ENCODE measurements around the gene MRGPRG.

Gene MRGPRG

DNA sequence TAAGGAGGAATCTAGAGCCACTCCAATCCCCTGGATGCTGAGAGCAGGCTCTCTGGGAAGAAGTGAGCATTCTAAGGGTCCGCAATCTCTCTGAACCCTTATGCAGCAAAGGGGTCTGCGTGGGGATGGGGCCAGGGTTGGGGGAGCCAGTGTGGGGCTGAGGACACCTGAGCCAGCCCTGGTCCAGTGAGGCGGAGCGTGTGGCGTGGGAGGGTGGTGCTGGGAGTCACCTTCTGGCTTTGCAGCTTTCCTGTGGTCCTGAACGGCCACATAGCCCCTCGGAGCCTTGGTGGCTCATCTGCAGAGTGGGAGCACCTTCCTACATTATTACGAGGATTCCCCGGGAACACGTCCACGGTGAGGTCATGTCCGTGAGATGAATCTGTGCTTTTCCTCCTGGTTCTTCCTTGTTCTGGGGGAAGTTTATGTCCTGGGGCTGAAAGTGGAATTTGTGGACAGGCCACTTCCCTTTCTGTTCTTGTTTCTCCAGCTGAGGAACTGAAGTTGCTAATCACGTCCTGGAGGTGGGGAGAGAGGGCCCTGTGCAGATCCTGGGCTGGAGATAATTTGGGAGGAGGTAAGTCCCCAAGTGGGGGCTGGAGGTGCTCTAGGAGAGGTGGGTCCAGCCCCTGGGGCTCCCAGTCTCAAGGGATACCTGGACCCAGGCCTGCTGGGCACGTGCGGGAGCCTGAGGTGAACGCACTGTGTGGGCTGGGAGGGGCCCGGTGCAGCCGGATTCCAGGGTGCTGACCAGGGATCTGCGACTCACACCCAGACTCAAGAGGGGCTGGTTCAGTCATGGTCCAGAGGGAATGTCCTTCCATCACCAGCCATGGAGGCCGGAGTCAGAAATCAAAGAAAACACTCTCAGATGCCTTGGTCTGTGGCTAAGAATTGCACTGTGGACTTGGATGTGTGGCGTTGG lies 7.5 kb upstream of the MRGPRG start:
- in situ Hi-C loops (cut with MboI; ENCODE audit: low sequenced_read_pairs): no loop called here

DNA sequence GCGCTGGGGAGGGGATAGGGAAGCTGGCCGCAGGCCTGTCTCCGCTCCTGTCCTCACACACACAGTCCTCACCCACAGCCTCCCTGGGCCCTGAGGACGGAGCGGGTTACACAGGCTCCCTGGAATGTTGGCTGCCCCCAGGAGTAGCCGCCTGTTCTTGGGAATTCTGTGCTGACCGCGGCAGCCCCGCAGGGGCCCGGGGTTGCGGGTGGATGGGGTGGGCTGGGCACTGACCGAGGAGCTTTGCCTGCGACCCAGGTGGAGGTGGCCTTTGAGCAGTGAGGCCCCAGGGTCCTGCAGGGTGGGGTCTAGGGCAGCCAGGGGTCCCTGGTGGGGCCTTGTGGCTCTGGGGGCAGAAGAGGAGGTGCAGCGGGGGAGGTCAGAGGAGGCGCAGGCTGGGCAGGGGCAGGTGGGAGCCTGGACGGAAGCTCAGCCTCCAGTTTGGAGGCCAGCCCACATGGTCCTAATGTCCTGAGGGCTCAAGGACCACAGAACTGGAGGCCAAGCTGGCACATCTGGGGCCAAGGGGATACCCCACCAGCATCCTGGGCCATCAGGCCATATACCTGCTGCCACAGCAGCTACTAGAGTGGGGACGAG lies 6.6 kb upstream of the MRGPRG start:
- in situ Hi-C loops (cut with MboI; ENCODE audit: low sequenced_read_pairs): no loop called here

DNA sequence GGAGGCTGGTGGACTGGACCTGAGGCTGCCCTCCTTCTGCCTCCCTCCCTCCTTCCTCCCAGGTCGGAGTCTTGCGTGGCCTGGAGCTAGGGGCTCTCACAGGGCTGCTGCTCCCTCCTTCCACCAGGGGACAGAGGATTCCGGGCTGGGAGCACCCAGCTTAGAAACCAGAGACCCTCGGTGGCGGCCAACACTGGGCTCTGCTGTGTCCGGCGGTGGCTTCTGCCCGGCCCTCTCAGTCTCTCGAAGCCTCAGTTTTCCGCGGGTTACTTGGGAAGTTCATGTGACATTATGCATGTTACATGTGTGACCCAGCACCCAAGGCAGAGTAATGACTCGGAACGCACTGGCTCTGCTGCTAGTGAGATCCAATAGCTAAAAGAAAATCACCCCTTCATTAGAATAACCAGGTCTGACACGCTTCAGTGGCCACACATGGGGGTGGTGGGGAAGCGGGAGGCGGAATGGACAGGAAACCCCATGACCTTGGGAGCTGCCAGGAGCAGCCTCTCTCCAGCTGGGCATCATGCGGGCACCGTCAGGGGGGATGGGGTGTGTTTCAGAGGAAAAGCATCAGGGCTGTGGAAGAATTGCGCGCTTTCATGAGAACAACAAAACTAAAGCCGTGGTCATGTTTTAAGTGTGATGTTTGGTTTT lies 5.9 kb upstream of the MRGPRG start:
- in situ Hi-C loops (cut with MboI; ENCODE audit: low sequenced_read_pairs): no loop called here

DNA sequence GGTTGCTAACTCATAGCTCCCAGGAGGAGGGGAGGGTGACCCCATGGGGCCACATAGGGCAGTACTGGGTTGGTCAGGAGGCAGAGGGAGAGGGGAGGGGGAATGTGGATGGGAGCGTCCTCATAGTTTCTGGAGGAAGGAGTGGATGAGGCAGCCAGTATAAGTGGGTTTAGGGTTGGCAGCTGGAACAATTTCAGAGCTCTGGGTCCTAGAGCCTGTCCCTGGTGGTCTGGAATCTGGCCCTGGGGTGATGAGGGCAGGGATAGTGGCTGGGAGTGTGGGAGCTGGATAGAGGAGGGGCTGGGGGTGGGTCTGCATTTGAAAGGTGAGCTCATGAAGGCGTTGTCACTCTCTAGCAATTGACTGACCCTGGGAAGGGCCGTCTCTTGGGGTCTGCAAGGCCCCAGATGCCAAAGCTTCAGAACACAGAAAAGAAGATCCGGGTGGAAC lies 5.3 kb upstream of the MRGPRG start:
- in situ Hi-C loops (cut with MboI; ENCODE audit: low sequenced_read_pairs): no loop called here

DNA sequence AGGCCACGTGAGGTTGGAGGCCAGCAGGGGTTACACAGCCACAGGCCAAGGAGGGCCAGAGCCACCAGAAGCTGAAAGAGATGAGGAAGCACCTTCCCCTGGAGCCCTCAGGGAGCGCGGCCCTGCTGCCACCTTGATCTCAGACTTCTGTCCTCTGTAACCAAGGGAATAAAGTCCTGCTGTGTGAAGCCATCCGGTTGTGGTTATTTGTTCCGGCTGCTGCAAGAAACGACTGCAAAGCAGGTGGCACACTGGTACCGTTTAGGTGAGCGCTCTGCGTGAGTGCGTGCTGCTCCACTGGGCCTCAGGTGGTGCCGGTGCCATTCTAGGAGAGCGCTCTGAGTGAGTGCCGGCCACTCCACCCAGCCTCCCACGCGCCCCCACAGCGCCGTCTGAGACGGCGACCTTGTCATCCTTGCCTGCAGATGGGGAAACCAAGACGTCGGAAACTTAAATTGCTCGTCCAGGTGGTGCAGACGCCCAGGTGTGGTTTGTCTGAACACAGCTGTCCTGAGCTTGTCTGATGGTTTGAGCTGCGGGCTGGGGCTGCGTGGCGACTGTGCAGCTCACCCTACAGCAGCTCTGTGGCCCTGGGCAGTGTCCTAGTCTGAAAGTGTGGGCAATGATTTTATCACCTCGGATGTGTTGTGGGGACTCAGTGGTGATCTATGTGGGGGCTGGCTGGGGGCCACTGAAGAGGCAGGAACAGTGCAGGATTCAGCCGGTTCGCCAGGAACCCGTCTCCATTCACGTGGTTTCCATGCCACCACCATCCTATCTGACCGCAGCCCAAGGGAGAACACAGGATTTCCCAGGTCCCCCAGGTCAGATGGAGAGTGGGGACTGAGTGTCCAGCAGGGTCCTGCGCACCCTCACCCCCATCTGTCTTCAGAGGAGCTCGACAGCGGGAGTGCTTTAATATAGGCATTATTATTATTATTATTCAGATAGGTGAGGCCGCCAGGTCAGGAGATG lies 4.6 kb upstream of the MRGPRG start:
- in situ Hi-C loops (cut with MboI; ENCODE audit: low sequenced_read_pairs): no loop called here

DNA sequence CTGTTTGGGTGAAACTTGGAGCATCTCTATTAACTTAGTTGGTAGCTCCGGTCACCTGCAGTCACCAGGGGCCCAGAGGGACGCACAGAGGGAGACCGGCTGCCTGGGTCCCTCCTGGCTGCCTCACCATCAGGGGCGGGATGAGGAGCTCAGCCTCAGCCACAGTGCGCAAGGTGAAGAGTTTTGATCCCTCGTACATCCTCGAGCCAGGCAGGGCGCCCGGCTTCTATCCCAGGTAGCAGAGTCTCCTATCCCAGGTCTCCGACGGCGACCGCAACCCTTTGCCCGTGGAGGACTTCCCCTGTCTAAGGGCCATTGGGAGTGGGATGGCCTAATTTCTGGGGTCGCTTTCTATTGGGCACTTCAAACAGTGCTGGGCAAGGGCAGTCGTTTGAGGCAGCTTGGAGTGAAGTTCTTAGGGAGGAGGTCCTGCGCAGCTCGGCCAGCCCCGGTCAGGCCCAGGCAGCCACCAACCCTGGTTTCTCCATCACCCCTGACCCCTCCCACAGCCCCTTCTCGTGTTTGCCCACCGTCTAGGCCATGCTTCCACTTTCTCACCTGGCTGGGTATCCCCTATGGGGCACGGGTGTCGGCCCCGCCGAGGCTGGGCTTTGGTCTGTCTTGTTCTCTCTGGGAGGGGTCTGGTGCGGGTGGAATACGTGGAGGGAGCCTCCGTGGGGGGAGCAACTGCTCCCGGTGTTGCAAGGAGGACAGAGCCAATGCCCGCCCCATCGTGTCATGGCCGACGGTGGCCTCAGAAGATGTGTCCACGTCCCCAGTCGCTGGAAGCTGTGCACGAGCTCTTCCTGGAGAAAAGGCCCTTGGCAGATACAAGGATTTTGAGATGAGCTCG lies 3.6 kb upstream of the MRGPRG start:
- in situ Hi-C loops (cut with MboI; ENCODE audit: low sequenced_read_pairs): no loop called here

DNA sequence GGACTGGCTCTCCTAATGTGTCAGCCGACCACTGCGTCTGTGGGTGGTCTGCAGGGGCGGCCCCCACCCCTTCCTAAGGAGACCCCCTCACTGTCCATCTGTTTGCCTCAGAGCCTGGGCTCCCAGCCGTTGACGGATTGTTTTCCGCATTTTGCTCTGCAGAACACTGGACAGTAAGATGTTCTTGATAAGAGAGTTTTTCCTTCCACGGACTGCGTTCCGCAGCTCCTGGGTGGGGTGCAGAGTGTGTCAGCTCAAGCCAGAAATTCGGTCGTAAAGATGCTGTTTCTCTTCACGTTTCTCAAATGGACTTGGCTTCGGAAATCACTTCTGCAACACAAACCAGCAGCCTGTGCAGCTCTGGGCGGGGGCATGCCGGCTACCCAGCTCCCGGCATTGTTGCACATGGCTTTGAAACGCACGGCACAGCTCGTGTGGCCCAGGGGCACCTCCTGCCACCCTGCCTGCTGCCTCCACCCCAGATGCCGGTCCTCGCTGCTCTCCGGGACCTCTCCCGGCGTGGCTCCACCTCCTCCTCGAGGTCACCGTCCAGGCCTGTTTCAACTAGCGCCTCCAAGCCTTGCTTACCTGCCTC lies 2.9 kb upstream of the MRGPRG start:
- in situ Hi-C loops (cut with MboI; ENCODE audit: low sequenced_read_pairs): no loop called here

DNA sequence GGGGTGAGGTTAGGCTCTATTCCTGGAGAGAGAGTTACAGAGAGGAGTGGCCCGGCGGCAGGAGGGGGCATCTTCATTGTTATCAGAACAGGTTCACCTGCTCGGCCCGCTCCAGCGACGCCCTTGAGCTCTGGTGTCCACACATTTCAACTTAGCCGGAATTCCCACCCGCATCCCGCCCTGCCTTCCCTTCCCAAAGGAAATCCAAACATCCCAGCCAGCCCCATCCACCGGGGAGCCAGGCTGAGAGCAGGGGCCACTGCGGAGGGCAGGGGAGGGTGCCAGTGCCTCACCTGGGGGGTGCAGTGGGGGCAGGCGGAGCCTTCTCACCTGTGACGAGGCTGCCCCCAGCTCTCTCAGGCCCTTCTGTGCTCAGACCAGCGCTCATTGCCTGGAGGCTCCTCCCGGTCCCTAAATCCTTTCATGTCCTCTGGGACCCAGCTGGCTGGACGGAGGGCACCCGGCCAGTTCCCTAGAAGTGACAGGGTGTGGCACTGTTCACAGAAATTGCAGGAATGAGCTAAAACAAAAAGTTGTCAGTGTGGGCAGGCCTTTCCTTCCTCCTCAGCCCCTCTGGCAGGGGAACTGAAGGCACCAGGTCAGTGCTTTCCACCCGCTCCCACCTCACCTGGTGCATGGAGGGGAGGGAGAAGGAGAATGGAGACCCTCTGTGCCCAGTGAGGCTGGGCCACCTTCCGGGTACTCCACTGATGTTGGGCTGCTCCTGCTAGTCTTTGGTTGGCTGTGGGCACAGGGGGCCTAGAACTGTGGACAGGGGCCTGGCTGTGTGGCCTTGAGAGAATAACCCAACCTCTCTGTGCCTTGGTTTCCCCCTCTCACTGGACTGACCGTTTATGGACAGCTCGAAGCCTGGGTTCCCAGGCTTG lies 2.2 kb upstream of the MRGPRG start:
- in situ Hi-C loops (cut with MboI; ENCODE audit: low sequenced_read_pairs): no loop called here

DNA sequence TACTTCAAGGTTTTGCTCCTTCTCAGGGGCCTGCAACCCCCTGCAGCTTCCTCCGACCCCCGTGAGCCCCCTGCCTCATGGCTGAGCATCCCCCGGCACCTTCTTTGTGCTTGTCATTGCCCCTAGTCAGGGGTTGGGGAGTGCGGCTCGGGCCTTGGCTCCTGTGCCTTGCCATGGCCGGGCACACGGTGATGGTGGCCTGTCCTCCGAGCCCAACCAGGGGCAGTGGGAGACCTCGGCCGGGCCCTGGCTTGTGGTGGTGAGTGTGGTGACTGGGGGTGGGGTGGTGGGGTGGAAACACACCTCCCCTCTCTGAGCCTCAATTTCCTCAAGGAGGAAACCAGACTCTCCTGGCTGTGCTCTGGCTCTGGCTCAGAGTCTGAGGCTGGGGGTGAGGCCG lies 1.5 kb upstream of the MRGPRG start:
- in situ Hi-C loops (cut with MboI; ENCODE audit: low sequenced_read_pairs): no loop called here

DNA sequence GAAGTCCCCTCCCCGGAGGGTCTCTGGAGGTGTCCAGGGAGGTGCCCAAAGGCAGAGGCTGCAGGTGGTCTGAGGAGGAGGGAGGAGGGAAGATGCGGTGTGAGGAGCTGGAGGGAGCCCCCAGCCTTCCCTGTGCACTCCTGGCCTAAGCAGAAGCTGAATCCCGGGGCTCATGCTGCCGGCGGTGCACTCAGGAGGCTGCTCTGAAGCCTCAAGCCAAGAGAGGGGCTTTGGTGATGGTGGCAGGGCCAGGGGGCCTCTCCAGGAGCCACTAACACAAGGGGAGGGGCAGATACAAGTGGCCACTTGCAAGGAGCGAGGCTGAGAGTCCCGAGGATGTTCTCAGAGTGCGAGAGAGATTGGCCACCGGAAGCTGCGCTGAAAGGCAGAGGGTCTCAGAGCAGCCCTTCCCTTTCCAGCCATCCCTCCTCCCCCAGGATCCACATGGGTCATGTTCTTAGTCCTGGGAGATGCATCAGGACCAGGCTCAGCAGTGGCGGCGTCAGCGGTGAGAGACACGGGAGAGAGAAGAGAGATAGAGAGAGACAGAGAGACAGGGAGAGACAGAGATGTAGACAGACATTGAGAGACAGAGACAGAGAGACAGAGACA lies 774 bp upstream of the MRGPRG start:
- in situ Hi-C loops (cut with MboI; ENCODE audit: low sequenced_read_pairs): no loop called here

DNA sequence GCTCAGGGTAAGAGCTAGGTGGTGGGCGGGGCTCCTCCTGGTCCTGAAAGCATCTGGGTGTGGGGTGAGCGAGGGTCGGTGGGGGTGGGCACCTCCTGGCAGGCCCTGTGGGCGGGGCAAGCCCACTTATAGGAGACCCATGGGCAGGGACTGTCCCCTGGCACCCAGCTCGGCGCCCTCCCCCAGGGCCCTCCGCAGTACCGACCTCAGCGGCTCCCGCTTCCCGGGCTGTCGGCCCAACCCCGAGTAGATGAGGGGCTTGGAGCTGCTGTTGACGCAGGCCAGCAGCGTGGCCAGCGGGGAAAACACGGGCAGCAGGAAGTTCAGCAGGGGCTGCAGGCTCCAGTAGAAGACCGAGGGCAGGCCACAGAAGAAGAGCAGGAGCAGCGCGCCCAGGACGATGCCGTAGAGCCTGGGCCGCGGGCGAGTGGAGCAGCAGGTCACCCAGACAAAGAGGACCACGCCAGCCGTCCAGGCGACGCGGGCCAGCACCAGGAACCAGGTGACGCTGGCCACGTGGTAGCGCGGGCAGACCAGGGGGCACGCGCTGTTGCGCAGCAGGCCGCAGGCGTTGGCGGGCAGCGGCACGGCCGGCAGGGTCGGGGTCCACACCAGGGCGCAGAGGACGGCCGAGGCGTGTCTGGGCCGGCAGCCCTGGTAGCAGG lies 663 bp downstream of the MRGPRG start:
- in situ Hi-C loops (cut with MboI; ENCODE audit: low sequenced_read_pairs): no loop called here

DNA sequence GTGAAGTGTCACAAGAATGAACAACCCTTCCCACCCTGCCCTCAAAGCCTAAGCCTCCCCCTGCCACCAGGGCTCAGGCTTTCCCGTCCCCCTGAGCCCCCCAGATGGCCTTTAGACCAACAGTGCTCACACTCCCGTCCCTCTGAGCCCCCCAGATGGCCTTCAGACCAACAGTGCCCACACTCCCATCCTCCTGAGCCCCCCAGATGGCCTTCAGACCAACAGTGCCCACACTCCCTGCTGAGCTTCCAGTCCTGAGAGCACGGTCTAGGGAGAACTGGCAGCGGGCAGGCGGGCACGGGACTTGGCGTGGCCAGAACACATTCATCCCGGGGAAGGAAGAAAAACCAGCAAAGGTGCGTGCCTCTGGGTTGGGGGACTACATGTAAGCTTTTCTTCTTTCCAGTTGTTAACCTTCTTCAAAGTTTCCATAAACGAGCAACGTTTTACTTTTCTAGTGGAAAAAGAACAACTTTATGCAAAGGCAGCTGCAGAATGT lies 2.5 kb downstream of the MRGPRG start:
- in situ Hi-C loops (cut with MboI; ENCODE audit: low sequenced_read_pairs): no loop called here

DNA sequence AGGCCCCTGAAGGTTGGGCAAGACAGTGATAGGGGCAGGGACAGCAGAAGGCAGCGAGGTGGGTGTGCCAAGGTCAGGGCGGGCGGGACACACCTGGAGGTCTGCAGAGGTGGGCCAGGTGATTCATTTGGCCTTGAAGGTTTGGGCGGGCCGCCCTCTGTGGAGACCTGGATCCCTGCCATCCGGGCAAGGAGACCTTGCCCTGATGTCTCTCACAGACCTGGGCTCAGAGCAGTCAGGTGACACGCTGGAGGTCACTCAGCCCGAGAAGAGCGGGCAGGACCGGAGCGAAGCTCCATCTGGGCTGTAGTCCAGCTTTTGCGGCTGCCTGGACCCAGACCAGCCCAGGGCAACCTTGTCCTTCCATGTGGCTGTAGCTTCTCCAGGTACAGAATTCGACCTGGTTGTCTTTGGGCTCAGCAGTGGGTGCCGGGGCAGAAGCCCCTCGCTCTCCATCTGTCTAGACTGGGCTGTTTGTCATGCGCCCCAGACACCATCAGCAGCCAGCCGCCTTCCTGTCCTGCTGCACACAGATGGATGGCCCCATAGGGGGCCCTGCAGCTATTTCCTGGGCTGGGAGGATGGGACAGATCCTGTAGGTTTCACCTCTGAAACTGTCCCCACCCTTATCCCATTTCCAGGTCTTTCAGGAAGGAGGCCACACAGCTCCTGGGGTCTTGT lies 3.1 kb downstream of the MRGPRG start:
- in situ Hi-C loops (cut with MboI; ENCODE audit: low sequenced_read_pairs): no loop called here

DNA sequence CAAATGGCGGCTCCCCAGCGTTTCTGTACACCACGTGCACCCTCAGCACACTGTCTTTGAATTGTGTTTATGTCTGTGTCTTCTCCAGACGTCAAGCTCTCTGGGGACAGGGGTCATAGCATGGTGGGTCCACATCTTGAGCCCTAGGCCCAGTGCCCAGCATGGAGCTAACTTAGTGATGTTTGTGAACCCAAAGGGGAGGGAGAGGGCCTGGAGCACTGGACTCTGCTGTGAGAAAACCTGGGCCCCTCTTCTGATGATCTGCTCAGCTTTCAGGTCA lies 4.3 kb downstream of the MRGPRG start:
- in situ Hi-C loops (cut with MboI; ENCODE audit: low sequenced_read_pairs): no loop called here

DNA sequence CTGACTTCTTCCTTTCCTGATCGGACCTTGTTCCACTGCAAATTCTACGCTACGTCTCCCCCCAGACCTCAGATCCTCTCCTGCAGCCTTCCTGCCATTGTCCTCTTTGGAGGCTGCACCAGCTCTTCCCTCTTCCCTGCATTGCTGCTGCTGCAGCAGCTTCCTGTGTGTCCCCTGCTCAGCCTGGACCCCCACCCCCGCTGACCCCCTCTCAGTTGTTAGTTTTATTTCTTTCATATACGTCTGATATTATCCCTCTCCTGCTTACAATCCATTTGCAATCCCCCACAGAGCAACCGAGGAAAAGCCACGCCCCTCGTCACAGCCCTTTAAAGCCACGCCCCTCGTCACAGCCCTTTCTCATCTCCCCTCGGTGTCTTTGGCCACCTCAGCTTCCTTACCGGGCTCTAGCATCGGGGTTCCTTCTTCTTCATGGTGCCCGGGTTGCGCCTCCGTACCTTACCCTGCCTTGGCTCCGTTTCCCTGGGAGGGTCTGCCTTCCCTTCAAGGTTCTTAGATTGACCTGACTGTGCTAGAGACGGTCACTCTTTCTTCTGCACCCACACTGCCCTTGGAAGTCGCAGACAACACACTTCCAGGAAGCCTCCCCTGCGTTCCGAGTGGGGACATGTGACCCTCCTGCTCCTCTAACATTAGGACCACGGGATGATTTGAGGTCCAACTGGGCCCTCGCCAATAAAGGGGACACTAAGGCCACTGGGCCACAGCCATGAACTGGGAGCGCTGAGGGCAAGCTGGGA lies 4.8 kb downstream of the MRGPRG start:
- in situ Hi-C loops (cut with MboI; ENCODE audit: low sequenced_read_pairs): no loop called here

DNA sequence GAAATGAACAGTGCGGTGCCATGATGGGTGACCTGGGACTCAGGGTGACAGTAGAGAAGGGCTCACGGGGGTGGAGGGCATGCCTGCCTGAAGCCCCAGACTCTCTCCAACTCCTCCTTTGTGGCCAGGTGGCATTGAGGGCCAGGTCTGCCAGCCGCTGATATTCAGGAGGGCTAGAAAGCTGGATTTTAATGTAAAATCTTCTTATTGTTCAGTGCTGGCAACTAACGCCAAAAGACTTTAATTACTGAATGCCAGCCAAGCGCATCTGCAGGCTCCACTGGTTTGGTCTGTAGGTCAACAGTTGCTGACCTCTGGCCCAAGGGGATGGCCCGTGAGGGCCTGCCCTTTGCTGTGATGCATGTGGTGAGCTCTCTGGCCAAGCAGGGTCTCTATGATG lies 10.3 kb downstream of the MRGPRG start:
- in situ Hi-C loops (cut with MboI; ENCODE audit: low sequenced_read_pairs): no loop called here
